Measurements from ENCODE around the gene TMEM237. TPM values are rescaled to one million over a fixed set of nuclear protein-coding genes. Genes with fewer than 3 reads are reported as not detected.

Gene TMEM237
- total and polyA plus RNA-seq, 2 donors (not counting 1 experiment from before 2014, with no cell fraction given): 0.76 to 4.2 TPM

- no peak for TF ChIP-seq EZH2 (IDR thresholded peaks at IDR 0.05; ENCODE audit: borderline replicate concordance, insufficient read depth, low read depth, low read length, poor library complexity, severe bottlenecking)
- TF ChIP-seq, protein P1, sequence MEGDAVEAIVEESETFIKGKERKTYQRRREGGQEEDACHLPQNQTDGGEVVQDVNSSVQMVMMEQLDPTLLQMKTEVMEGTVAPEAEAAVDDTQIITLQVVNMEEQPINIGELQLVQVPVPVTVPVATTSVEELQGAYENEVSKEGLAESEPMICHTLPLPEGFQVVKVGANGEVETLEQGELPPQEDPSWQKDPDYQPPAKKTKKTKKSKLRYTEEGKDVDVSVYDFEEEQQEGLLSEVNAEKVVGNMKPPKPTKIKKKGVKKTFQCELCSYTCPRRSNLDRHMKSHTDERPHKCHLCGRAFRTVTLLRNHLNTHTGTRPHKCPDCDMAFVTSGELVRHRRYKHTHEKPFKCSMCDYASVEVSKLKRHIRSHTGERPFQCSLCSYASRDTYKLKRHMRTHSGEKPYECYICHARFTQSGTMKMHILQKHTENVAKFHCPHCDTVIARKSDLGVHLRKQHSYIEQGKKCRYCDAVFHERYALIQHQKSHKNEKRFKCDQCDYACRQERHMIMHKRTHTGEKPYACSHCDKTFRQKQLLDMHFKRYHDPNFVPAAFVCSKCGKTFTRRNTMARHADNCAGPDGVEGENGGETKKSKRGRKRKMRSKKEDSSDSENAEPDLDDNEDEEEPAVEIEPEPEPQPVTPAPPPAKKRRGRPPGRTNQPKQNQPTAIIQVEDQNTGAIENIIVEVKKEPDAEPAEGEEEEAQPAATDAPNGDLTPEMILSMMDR (IDR thresholded peaks at IDR 0.05): no peak
- Histone ChIP-seq H3K27ac (ENCODE audit: low read length in 2 of 2) (no peak overlapping the region), H3K9me3 (ENCODE audit: control extremely low read depth in 1 of 3, control insufficient read depth in 2 of 3, insufficient read depth in 1 of 3, low read length in 2 of 3) (peaks cover 0 to 3% (median 0%) of the 10 kb centered on the region in 3 donors), H3K36me3 (replicated peaks in 1 of 2; ENCODE audit: control extremely low read depth in 1 of 2, control insufficient read depth in 1 of 2, extremely low read depth in 1 of 2, insufficient read depth in 2 of 2, low read length in 1 of 2) (no peaks in the 10 kb centered on the region), H3K4me3 (ENCODE audit: control extremely low read depth in 1 of 5, extremely low read depth in 1 of 5, insufficient read depth in 1 of 5, low read depth in 2 of 5, low read length in 4 of 5) (no peak overlapping the region), H3K27me3 (replicated peaks in 1 of 4; ENCODE audit: control extremely low read depth in 1 of 4, control insufficient read depth in 3 of 4, insufficient read depth in 4 of 4, low read length in 3 of 4) (peaks cover 0 to 4% (median 0%) of the 10 kb centered on the region in 4 experiments), H3K79me2 (ENCODE audit: control insufficient read depth, insufficient read depth, low read length) (no peaks in the 10 kb centered on the region), H3K4me1 (ENCODE audit: control insufficient read depth in 2 of 2, insufficient read depth in 2 of 2, low read length in 2 of 2) (no peaks in the 10 kb centered on the region), H3K9ac (ENCODE audit: low read length) (no peak overlapping the region), H3K4me2 (replicated peaks; ENCODE audit: low read depth, low read length, poor library complexity, severe bottlenecking) (no peak overlapping the region), H4K20me1 (ENCODE audit: control insufficient read depth, insufficient read depth, low read length, poor library complexity, severe bottlenecking) (no peaks in the 10 kb centered on the region), H2AFZ (ENCODE audit: insufficient read depth, low read depth, low read length, poor library complexity, severe bottlenecking) (no peak overlapping the region)
- Mint-ChIP-seq H3K27me3 (peaks cover 23% of the 10 kb centered on the region), H3K4me1 (no peaks in the 10 kb centered on the region), H3K9me3 (ENCODE audit: insufficient read depth) (no peaks in the 10 kb centered on the region), H3K4me3 (no peak overlapping the region), H3K27ac (no peak overlapping the region)
- ATAC-seq (ENCODE audit: low read depth) (no peak), DNase-seq (no peak)
- CTCF ChIA-PET: no interaction called here
- POLR2A ChIA-PET: no interaction called here
- intact Hi-C loops (cut with micrococcal nuclease): no loop called here
- no CpG with 5 or more reads among the region's 6 CpGs for WGBS (ENCODE audit: insufficient coverage)
Measured at GRCh38 chr2:201653221-201653620, 9.9 kb upstream of the TMEM237 start.

GRCh38 chr2:201649442-201649841 is 6.1 kb upstream of the TMEM237 start:
- no peaks in the 10 kb centered on the region for H3K4me1 Mint-ChIP-seq
- Histone ChIP-seq H3K36me3 (replicated peaks in 1 of 2; ENCODE audit: control extremely low read depth in 1 of 2, control insufficient read depth in 1 of 2, extremely low read depth in 1 of 2, insufficient read depth in 2 of 2, low read length in 1 of 2) (no peaks in the 10 kb centered on the region), H3K79me2 (ENCODE audit: control insufficient read depth, insufficient read depth, low read length) (no peaks in the 10 kb centered on the region), H2AFZ (ENCODE audit: insufficient read depth, low read depth, low read length, poor library complexity, severe bottlenecking) (no peak overlapping the region), H3K4me3 (ENCODE audit: control extremely low read depth in 1 of 5, extremely low read depth in 1 of 5, insufficient read depth in 1 of 5, low read depth in 2 of 5, low read length in 4 of 5) (no peak overlapping the region), H3K9me3 (ENCODE audit: control extremely low read depth in 1 of 3, control insufficient read depth in 2 of 3, insufficient read depth in 1 of 3, low read length in 2 of 3) (no peaks in the 10 kb centered on the region), H3K9ac (ENCODE audit: low read length) (no peak overlapping the region), H4K20me1 (ENCODE audit: control insufficient read depth, insufficient read depth, low read length, poor library complexity, severe bottlenecking) (no peaks in the 10 kb centered on the region), H3K27me3 (replicated peaks in 1 of 4; ENCODE audit: control extremely low read depth in 1 of 4, control insufficient read depth in 3 of 4, insufficient read depth in 4 of 4, low read length in 3 of 4) (peaks cover 0 to 4% (median 0%) of the 10 kb centered on the region in 4 experiments), H3K4me2 (replicated peaks; ENCODE audit: low read depth, low read length, poor library complexity, severe bottlenecking) (no peak overlapping the region), H3K4me1 (ENCODE audit: control insufficient read depth in 2 of 2, insufficient read depth in 2 of 2, low read length in 2 of 2) (no peaks in the 10 kb centered on the region), H3K27ac (ENCODE audit: low read length in 2 of 2) (no peak overlapping the region)
- intact Hi-C loops (cut with micrococcal nuclease): no loop called here
- H3K4me3 Mint-ChIP-seq: no peak overlapping the region
- 100% methylated on average over 1 of the region's 2 CpGs for WGBS (ENCODE audit: insufficient coverage)
- peaks cover 12% of the 10 kb centered on the region for H3K27me3 Mint-ChIP-seq
- no peaks in the 10 kb centered on the region for H3K9me3 Mint-ChIP-seq (ENCODE audit: insufficient read depth)
- CTCF ChIA-PET: no interaction called here
- ATAC-seq (ENCODE audit: low read depth) (no peak), DNase-seq (no peak)
- POLR2A ChIA-PET: no interaction called here
- TF ChIP-seq, protein P1 (IDR thresholded peaks at IDR 0.05): no peak
- no peak for TF ChIP-seq EZH2 (IDR thresholded peaks at IDR 0.05; ENCODE audit: borderline replicate concordance, insufficient read depth, low read depth, low read length, poor library complexity, severe bottlenecking)
- no peak overlapping the region for H3K27ac Mint-ChIP-seq
